OCI-LY3 (cell line): ENCODE measurements around the gene EIF4H.

Experiments used
- H2AFZ ChIP-seq: fragments of 200-600, 300-600 bp; shearing (Covaris generic); 2 replicates; pipeline ENCODE4 v1.6.0; 2014; ENCODE audit warnings: antibody characterized with exemption, low read depth, low read length
- H3K27ac ChIP-seq: fragments of 200-600, 300-600 bp; sonication (generic); 2 replicates; pipeline ENCODE4 v1.5.1; 2014; ENCODE audit warnings: mild to moderate bottlenecking, low read length, moderate library complexity, mixed read lengths
- H3K27me3 ChIP-seq: fragments of 200-600, 300-600 bp; sonication (generic); 2 replicates; pipeline ENCODE4 v1.6.1; 2014; ENCODE audit warnings: low read depth, low read length, mixed read lengths
- H3K36me3 ChIP-seq: fragments of 200-600, 300-600 bp; sonication (generic); replicated peaks from 2 replicates; pipeline ENCODE3; 2014; ENCODE audit warnings: low read depth, low read length, mixed read lengths
- H3K4me1 ChIP-seq: fragments of 300-600, 200-600 bp; sonication (generic); 2 replicates; pipeline ENCODE4 v1.6.1; 2014; ENCODE audit warnings: low read length, mixed read lengths
- H3K4me2 ChIP-seq: fragments of 200-600, 300-600 bp; sonication (generic); 2 replicates; pipeline ENCODE4 v1.6.1; 2014; ENCODE audit warnings: low read length, mixed read lengths
- H3K4me3 ChIP-seq: fragments of 300-600, 200-600 bp; sonication (generic); 2 replicates; pipeline ENCODE4 v1.5.1; 2014; ENCODE audit warnings: antibody characterized with exemption, mild to moderate bottlenecking, low read length, moderate library complexity
- H3K79me2 ChIP-seq: fragments of 300-600, 200-600 bp; shearing (Covaris generic); 2 replicates; pipeline ENCODE4 v1.6.1; 2014; ENCODE audit warnings: mild to moderate bottlenecking, low read length, mixed read lengths
- H3K9ac ChIP-seq: fragments of 300-600, 200-600 bp; shearing (Covaris generic); 2 replicates; pipeline ENCODE4 v1.6.0; 2014; ENCODE audit warnings: mild to moderate bottlenecking, low read length, moderate library complexity
- H3K9me3 ChIP-seq: fragments of 200-600, 300-600 bp; shearing (Covaris generic); 2 replicates; pipeline ENCODE4 v1.6.1; 2014; ENCODE audit warnings: low read length, mixed read lengths; ENCODE audit not compliant: insufficient read depth
- H4K20me1 ChIP-seq: fragments of 200-600, 300-600 bp; sonication (generic); 2 replicates; pipeline ENCODE4 v1.6.1; 2016; ENCODE audit warnings: low read length, mixed read lengths; ENCODE audit not compliant: insufficient read depth
- CTCF ChIP-seq: fragments of 200-600, 300-600 bp; sonication (generic); IDR thresholded peaks from 2 replicates; pipeline ENCODE4 v1.5.1; 2014; ENCODE audit warnings: antibody characterized with exemption, low read length, low read depth
- EZH2phosphoT487 ChIP-seq: fragments of 200-600 bp; shearing (Covaris generic); IDR thresholded peaks from 2 replicates; pipeline ENCODE4 v1.6.1; 2018; ENCODE audit warnings: antibody characterized with exemption, mixed run types, low read depth

The EIF4H gene

GRCh38 chr7:74225400-74225799 is 51.2 kb downstream of the EIF4H start:
- Histone ChIP-seq H3K79me2 (no peaks in the 10 kb centered on the region), H2AFZ (no peak overlapping the region), H3K9me3 (no peaks in the 10 kb centered on the region), H3K9ac (no peak overlapping the region), H3K36me3 (peaks cover 66% of the 10 kb centered on the region), H3K4me1 (peaks cover 24% of the 10 kb centered on the region), H3K4me3 (no peak overlapping the region), H3K27ac (no peak overlapping the region), H3K4me2 (no peak overlapping the region), H3K27me3 (no peaks in the 10 kb centered on the region), H4K20me1 (peaks cover 9% of the 10 kb centered on the region)
- TF ChIP-seq EZH2phosphoT487 (no peak), CTCF (no peak)

- Histone ChIP-seq H2AFZ (no peak overlapping the region), H3K36me3 (peaks cover 71% of the 10 kb centered on the region), H3K79me2 (no peaks in the 10 kb centered on the region), H3K4me2 (no peak overlapping the region), H4K20me1 (peaks cover 9% of the 10 kb centered on the region), H3K27me3 (no peaks in the 10 kb centered on the region), H3K4me3 (no peak overlapping the region), H3K9ac (no peak overlapping the region), H3K9me3 (no peaks in the 10 kb centered on the region), H3K4me1 (peaks cover 35% of the 10 kb centered on the region), H3K27ac (no peak overlapping the region)
- TF ChIP-seq EZH2phosphoT487: no peak
- TF ChIP-seq CTCF: no peak
Observed at GRCh38 chr7:74226633-74227032, 52.5 kb downstream of the EIF4H start.

GRCh38 chr7:74228951-74229900 is 55.1 kb downstream of the EIF4H start:
- Histone ChIP-seq H3K27me3 (no peaks in the 10 kb centered on the region), H3K27ac (peak overlapping the region; percentile 50), H3K9ac (no peak overlapping the region), H4K20me1 (peaks cover 9% of the 10 kb centered on the region), H3K4me1 (peaks cover 30% of the 10 kb centered on the region), H3K79me2 (no peaks in the 10 kb centered on the region), H2AFZ (no peak overlapping the region), H3K36me3 (peaks cover 70% of the 10 kb centered on the region), H3K4me3 (no peak overlapping the region), H3K4me2 (no peak overlapping the region), H3K9me3 (no peaks in the 10 kb centered on the region)
- TF ChIP-seq CTCF (no peak), EZH2phosphoT487 (no peak)

- Histone ChIP-seq H3K4me1 (peaks cover 43% of the 10 kb centered on the region), H3K9me3 (no peaks in the 10 kb centered on the region), H3K4me3 (no peak overlapping the region), H3K79me2 (no peaks in the 10 kb centered on the region), H3K9ac (no peak overlapping the region), H2AFZ (no peak overlapping the region), H3K4me2 (no peak overlapping the region), H3K27me3 (no peaks in the 10 kb centered on the region), H4K20me1 (peaks cover 9% of the 10 kb centered on the region), H3K36me3 (peaks cover 67% of the 10 kb centered on the region), H3K27ac (peak overlapping the region; percentile 50)
- no peak for TF ChIP-seq EZH2phosphoT487
- no peak for TF ChIP-seq CTCF
Observed at GRCh38 chr7:74230446-74231231, 56.5 kb downstream of the EIF4H start.
